ENCODE data around the gene GET3. TPM values are rescaled to one million over a fixed set of nuclear protein-coding genes. Genes with fewer than 3 reads are reported as not detected.
A peak's percentile ranks its signal among the peaks of the same experiment; 100 is the strongest.
"Not testable (repeated sequence)": the region's sequence is repeated elsewhere in the genome, so short reads cannot be mapped to it uniquely, and the experiment has no call there.

The GET3 gene
- total RNA-seq, 1 donor from 2014 or later, result 43.6 TPM

- Histone ChIP-seq H3K27me3 (no peaks in the 10 kb centered on the region), H3K4me3 (no peak overlapping the region), H3K9me3 (no peaks in the 10 kb centered on the region), H3K27ac (no peak overlapping the region), H3K4me1 (peaks cover 5 to 13% of the 10 kb centered on the region in 2 donors), H3K36me3 (peaks cover under 1 to 2% of the 10 kb centered on the region in 2 donors)
- no peak for TF ChIP-seq CTCF (IDR thresholded peaks at IDR 0.05)
- intact Hi-C loops (cut with DNase I), result no loop called here
- DNase-seq (ENCODE audit: low spot score in 2 of 2), result no peak
Measured at GRCh38 chr19:12695096-12695495, 42.2 kb upstream of the GET3 start.

GRCh38 chr19:12695514-12695913 is 41.8 kb upstream of the GET3 start:
- no peak for TF ChIP-seq CTCF (IDR thresholded peaks at IDR 0.05)
- DNase-seq (ENCODE audit: low spot score in 2 of 2), result no peak
- no peak overlapping the region for H3K27ac ChIP-seq
- peak overlapping the region; percentile 91 to 96 for H3K4me3 ChIP-seq
- no peaks in the 10 kb centered on the region for H3K9me3 ChIP-seq
- peaks cover 5 to 13% of the 10 kb centered on the region in 2 donors for H3K4me1 ChIP-seq
- intact Hi-C loops (cut with DNase I), result no loop called here
- H3K36me3 ChIP-seq, result peaks cover 4 to 6% of the 10 kb centered on the region in 2 donors
- H3K27me3 ChIP-seq, result no peaks in the 10 kb centered on the region

GRCh38 chr19:12695997-12696365 is 41.3 kb upstream of the GET3 start:
- Histone ChIP-seq H3K4me3 (peak overlapping the region; percentile 91 to 96), H3K9me3 (no peaks in the 10 kb centered on the region), H3K27ac (peak overlapping the region; percentile 87 to 92), H3K4me1 (peaks cover 5 to 13% of the 10 kb centered on the region in 2 donors), H3K36me3 (peaks cover 9 to 11% of the 10 kb centered on the region in 2 donors), H3K27me3 (no peaks in the 10 kb centered on the region)
- DNase-seq (ENCODE audit: low spot score in 2 of 2), result no peak
- no peak for TF ChIP-seq CTCF (IDR thresholded peaks at IDR 0.05)
- intact Hi-C loops (cut with DNase I), result loop anchor here (2.0 kb wide), 1 partner anchor 27 kb away; the partner anchor contains the start of gene TNPO2

GRCh38 chr19:12696366-12697335 is 40.6 kb upstream of the GET3 start, which contains the start of gene FBXW9:
Gene FBXW9, minus strand, starts transcription at chr19:12696631. Its CDS starts 50 bp downstream, at chr19:12696581.
- Histone ChIP-seq H3K36me3 (peaks cover 16 to 18% of the 10 kb centered on the region in 2 donors), H3K9me3 (no peaks in the 10 kb centered on the region), H3K27ac (peak within 1 kb of the TSS; percentile 87 to 92), H3K4me3 (peak within 1 kb of the TSS; percentile 91 to 96), H3K4me1 (peaks cover 5 to 13% of the 10 kb centered on the region in 2 donors), H3K27me3 (no peaks in the 10 kb centered on the region)
- DNase-seq (ENCODE audit: low spot score in 2 of 2), result peak; percentile 87 to 98
- intact Hi-C loops (cut with DNase I), result loop anchor here (2.0 kb wide), 1 partner anchor 26 kb away; the partner anchor contains the start of gene TNPO2
- TF ChIP-seq CTCF (IDR thresholded peaks at IDR 0.05), result no peak

- DNase-seq (ENCODE audit: low spot score in 2 of 2); H3K9me3 ChIP-seq; H3K4me3 ChIP-seq; H3K27ac ChIP-seq; H3K27me3 ChIP-seq: not testable (repeated sequence)
- H3K4me1 ChIP-seq, result peaks cover 5 to 13% of the 10 kb centered on the region in 2 donors
- peaks cover 23 to 25% of the 10 kb centered on the region in 2 donors for H3K36me3 ChIP-seq
- intact Hi-C loops (cut with DNase I), result loop anchor here (2.0 kb wide), 1 partner anchor 25 kb away; the partner anchor contains the start of gene TNPO2
Measured at GRCh38 chr19:12697425-12697824, 39.9 kb upstream of the GET3 start.

GRCh38 chr19:12698138-12698537 is 39.2 kb upstream of the GET3 start:
- DNase-seq (ENCODE audit: low spot score in 2 of 2), result no peak
- no peak overlapping the region for H3K27ac ChIP-seq
- TF ChIP-seq CTCF (IDR thresholded peaks at IDR 0.05), result no peak
- H3K36me3 ChIP-seq, result peaks cover 30 to 33% of the 10 kb centered on the region in 2 donors
- H3K4me3 ChIP-seq, result no peak overlapping the region
- H3K4me1 ChIP-seq, result peaks cover 5 to 13% of the 10 kb centered on the region in 2 donors
- H3K27me3 ChIP-seq, result no peaks in the 10 kb centered on the region
- H3K9me3 ChIP-seq, result no peaks in the 10 kb centered on the region
- intact Hi-C loops (cut with DNase I), result no loop called here

Data from ascending aorta (tissue), 2 donors.